NCI-H345 (cell line): ENCODE data around the gene ARFGEF3.

Source experiments
- DNase-seq: peaks from one replicate; lab custom pipeline; 2025; lab: John Stamatoyannopoulos, UW

ARFGEF3 gene

DNA sequence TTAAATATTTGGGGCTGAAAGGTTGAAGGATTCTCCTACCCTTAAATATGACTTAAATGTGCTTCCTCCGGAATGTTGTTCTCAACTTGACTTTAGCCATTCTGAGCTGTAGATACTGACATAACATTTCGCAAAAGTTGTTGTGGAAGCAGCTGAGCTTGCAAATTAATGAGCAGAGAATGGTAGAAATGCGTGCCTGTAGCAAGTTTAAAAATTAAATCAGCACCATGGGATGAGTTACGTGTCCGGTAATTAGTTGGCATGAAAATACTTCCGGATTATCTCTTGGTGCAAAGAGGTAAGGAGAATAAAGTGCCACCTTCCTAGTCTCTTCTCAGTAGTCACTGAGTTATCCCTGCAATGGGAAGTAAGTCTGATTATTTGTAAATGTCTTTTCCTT, 80.2 kb downstream of the ARFGEF3 start:
- DNase-seq, result no peak

DNA sequence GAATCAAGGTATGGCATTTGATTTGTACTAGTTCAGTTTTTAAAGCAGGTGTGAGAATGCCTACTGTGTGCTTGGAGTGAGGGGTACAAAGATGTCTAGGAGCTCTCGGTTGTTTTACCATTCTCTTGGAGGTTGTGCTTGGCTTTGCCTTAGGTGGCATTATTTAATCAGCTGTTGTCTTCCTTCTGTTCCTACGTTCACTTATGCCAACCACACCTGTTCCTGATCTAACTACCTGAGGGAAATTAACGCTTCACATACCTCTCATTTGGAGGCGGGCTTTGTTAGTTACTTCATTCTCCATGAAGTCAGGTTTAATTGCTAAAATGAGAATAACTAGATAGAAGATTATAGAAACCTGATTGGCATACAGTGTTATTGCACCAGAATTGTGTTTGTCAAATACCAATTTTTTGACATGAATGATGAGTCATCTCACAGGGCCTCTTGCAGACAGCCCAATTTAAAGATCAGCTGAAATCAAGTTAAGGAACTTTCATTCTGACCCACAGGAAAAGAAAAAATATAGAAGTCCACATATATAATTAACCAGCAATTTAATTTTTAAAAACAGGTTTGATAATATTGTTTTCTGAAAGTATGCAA, 81.4 kb downstream of the ARFGEF3 start:
- DNase-seq, result no peak

DNA sequence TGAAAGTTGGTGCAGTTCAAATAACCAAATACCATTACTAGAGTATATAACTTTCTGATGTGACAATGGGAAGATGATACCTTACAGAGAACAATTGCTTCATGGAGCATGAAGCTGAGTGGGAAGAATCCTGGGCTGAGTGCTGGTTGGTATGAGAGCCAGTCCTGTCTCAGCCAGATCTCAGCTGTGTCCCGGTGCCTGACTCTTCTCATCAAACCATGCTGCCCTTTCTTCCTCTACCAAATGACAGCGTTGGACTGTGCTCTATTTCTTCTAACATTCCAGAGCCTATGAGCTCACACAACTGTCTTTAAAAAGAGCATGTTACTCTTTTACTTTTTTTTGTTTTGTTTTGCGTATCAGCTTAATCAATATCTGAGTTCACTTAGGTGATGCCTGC, 84.0 kb downstream of the ARFGEF3 start:
- no peak for DNase-seq

- no peak for DNase-seq
Observed at GRCh38 chr6:138246650-138247440, 85.1 kb downstream of the ARFGEF3 start.

- no peak for DNase-seq
Observed at GRCh38 chr6:138248011-138248410, 86.3 kb downstream of the ARFGEF3 start.

GRCh38 chr6:138248878-138249277, 87.1 kb downstream of the ARFGEF3 start:
- no peak for DNase-seq

DNA sequence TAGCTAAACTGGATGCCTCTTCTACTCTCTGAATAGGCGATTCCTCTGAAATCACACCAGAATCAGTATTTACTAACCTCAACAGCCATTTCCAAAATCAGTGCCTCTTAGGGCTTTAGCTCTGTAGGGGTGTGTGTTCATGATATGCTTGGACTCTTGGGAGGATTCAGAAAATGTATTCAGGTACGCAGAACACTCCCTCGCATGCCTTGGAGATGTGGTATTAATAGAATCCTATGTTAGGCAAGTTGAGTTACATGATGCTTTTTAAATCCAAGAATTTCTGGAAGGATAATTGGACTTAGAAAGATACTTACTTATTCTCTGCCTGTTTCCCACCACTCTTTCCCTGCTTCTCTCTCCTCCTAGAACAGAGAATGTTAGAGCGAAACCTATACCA, 88.3 kb downstream of the ARFGEF3 start:
- no peak for DNase-seq

DNA sequence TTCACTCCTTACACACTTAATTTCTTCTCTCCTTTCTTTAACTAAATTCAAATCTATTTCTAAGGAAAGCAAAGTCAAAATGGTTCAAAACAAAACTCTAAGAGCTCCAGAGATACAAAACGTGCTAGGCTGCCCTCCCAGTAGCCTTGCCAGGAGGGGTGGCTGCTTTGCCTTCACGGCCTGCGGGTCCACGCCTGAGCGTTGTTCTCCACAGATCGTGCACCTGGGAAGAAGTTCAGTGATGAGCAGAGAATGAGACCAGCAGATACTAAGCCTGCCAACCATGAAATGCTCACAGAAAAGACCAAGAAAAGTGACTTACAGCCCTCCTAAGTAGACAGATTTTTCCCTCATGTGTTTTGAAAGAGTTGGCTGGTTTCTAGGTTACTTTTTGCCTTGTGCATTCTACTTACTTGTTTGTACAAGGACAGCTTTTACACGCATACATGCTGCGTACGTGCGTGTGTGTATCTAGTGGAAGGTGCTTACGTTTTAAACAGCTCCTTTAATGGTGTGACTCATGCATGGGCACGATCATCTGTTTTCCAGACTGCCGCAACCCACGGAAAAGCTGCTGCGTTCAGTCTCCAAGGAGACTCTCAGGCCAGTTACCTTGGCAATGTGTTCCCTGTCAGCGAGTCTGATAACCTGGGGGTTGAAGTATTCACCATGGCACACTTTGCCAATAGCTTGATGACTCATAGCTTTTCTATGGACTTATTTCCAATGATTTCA, 88.9 kb downstream of the ARFGEF3 start:
- no peak for DNase-seq

- DNase-seq, result no peak
Observed at GRCh38 chr6:138253731-138254130, 92.0 kb downstream of the ARFGEF3 start.

DNA sequence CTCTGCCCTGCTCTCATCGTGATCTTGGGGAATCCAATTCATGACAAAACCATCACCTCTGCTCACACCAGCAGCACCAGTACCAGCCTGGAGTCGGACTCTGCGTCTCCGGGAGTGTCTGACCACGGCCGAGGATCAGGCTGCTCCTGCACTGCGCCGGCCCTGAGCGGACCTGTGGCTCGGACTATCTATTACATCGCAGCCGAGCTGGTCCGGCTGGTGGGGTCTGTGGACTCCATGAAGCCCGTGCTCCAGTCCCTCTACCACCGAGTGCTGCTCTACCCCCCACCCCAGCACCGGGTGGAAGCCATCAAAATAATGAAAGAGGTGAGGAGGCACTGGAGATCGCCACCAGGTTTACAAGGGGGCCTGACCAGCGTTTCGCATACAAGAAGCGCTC, 93.7 kb downstream of the ARFGEF3 start:
- DNase-seq, result no peak

DNA sequence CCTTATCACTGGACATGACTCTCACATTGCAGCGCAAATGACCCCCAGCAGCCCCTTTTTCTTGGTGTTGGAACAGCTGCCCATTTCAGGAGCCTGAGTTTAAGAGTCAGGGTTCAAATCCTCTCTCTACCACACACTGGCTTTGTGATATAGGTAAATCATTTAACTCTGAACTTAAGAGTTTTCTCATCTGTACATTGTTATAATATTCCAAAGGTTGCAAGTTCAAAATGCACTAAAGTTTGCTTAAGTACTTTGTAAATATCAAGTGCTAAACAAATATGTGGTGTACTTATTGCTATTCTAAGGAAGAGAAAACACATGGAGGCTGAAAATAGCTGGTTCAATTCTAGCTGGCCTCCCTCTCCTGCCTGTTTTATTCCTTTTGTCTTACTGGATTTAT, 95.9 kb downstream of the ARFGEF3 start:
- DNase-seq, result no peak

- no peak for DNase-seq
Observed at GRCh38 chr6:138258197-138258596, 96.5 kb downstream of the ARFGEF3 start.

- no peak for DNase-seq
Observed at GRCh38 chr6:138258991-138259390, 97.3 kb downstream of the ARFGEF3 start.

GRCh38 chr6:138261116-138261780, 99.5 kb downstream of the ARFGEF3 start:
- no peak for DNase-seq

- DNase-seq, result no peak
Observed at GRCh38 chr6:138263963-138264362, 102.2 kb downstream of the ARFGEF3 start.

DNA sequence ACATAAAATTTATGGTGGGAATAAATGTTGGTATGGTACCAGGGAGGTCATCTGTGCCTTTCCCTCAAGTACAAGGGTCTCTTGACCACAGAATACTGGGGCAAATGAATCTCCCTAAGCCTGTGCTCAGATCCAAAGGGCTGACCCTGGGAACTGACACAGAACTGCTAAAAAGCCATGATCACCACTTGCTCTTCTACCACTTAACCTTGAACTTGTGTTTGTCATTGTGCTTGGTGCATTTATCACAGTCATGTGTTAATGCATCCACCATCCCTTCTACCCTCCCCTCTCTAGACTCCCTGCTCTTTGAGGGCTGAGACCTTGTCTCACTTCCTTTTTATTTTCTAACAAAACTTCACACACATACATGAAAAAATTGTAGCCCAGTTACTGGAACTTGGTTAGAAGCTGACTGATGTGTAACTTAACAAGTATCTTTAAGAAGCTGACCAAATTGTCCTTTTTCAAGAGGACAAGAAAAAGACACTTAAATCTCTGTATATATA, 102.7 kb downstream of the ARFGEF3 start:
- DNase-seq, result no peak

DNA sequence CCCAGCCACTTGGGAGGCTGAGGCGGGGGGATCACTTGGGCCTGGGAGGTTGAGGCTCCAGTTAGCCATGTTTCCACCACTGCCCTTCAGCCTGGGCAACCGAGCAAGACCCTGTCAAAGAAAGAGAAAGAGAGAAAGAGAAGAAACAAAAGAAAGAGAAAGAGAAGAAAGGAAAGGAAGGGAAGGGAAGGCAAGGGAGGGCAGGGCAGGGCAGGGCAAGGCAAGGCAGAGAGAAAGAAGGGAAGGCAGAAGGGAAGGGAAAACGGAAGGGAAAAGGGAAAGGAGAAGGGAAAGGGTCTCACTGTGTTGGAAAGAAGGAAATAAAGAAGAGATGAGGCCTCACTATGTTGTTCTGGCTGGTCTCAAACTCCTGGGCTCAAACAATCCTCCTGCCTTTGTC, 104.4 kb downstream of the ARFGEF3 start:
- no peak for DNase-seq

GRCh38 chr6:138267971-138268895, 106.5 kb downstream of the ARFGEF3 start:
- DNase-seq, result no peak

DNA sequence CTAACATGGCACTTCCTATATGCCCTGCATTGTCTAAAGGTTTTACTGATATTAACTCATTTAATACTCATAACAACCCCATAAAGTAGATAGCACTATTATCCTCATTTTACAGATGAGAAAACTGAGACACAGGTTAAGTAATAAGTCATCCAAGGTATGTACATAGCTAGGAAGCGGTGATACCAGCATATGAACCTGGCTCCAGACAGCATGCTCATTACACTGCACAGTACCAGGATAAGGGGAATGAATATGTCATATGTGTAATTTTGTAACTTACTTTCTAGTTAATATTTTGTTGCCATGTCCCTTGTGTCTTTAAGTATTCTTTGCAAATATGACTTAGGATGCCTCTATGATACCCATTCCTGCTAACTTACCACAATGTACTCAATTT, 109.7 kb downstream of the ARFGEF3 start:
- DNase-seq, result no peak

DNA sequence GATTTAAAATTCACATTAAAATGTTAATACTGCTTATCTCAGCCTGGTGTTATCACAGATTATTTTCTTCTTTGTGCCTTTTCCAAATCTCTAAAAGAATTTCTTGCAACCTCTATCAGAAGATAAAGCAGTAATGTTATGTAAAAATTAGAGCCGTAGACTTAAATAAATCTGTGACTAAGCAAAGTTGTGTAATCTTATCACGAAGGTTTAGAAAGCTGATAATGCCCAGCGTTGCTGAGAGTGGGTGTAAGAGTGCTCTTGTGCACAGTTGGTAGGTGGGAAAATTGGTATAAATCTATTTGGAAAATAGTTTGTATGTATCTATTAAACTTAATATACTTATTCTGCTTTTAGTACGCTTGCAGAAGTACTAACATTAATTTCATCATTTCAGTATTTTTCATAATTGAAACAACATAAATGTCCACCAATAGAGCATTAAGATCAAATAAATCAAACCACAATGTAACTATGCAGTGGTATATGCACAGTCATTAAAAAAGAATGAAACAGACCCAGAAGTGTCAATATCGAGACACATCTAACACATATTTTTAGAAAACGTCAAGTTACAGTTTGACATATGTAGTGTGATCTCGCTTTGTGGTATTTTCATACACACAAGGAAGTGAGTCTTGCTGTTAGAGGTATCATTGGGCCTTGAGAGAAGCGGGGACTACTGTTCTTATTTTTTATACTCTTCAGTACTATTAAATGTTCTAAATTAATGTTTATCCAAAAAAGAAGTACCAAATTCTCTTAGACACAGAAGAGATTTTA, 111.0 kb downstream of the ARFGEF3 start:
- no peak for DNase-seq
